ENCODE data around the gene PLVAP. TPM values are rescaled to one million over a fixed set of nuclear protein-coding genes. Genes with fewer than 3 reads are reported as not detected.

The PLVAP gene
- total RNA-seq, 1 experiment from 2014 or later: not detected

GRCh38 chr19:17303167-17303939 lies 73.8 kb downstream of the PLVAP start, which contains the start of gene ABHD8:
ABHD8 (minus strand) TSS chr19:17303425; CDS start chr19:17301616, 1,809 bp downstream.
- DNase-seq (ENCODE audit: low spot score): peak; percentile 70

DNA sequence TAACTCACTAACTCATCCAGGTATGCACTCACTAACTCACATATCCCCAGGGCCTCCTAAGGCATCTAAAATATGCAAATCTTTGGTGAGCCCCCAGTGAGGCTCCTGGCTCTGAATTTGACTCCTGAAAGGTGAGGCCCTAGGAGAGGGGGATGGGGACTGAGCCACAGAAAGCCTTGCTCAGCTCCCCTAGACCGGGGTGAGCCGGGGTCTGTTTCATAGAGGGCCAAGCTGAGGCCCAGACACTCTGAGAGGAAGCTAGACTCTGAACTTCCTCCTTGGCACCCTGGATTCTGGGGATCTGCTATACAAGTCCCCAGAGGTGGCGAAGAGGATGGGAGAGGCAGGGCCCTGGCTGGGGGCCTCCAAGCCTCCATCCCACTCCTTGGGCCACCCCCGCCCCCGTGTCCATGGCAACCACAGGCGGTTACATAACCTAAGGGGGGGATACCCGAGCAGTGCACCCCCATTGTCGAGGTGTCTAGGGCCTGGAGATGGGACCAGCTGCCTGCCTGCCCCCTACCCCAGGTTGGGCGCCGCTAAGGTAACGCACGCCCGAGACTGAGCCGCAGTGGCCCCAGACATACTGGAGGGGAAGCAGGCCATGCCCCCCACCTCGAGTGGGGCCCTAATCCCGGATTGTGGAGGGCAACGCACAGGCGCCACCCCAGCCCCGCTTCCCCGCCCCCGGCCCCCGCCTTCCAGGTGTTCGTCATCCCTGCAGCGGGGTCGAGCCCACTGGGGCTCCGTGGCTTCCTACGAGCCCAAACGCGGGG lies 74.6 kb downstream of the PLVAP start:
- DNase-seq (ENCODE audit: low spot score): no peak

Other genes with a start within 250 kb of the PLVAP start
- 27.6 and 29.1 TPM in 2 replicates for gene USE1, start 162.0 kb downstream of the PLVAP start, total RNA-seq (2014; rRNA removed; shearing (Covaris generic))
- gene OCEL1, start 151.1 kb downstream of the PLVAP start, total RNA-seq (2014; rRNA removed; shearing (Covaris generic)): 2.6 and 8.7 TPM in 2 replicates
- gene NR2F6, start 131.4 kb downstream of the PLVAP start, total RNA-seq (2014; rRNA removed; shearing (Covaris generic)): 265 and 297 TPM in 2 replicates
- gene USHBP1, start 112.6 kb downstream of the PLVAP start, total RNA-seq (2014; rRNA removed; shearing (Covaris generic)): 0.08 TPM in 1 of 2 replicates, not detected in the other
- gene BABAM1, start 109.9 kb downstream of the PLVAP start, total RNA-seq (2014; rRNA removed; shearing (Covaris generic)): 79.8 and 98.6 TPM in 2 replicates
- 0.08 and 1.4 TPM in 2 replicates for gene ANKLE1, start 95.4 kb downstream of the PLVAP start, total RNA-seq (2014; rRNA removed; shearing (Covaris generic))
- gene ABHD8, start 73.9 kb downstream of the PLVAP start, total RNA-seq (2014; rRNA removed; shearing (Covaris generic)): 3.4 and 5.3 TPM in 2 replicates
- 94.6 and 106 TPM in 2 replicates for gene MRPL34, start 71.5 kb downstream of the PLVAP start, total RNA-seq (2014; rRNA removed; shearing (Covaris generic))
- 24.6 and 32.4 TPM in 2 replicates for gene DDA1, start 67.8 kb downstream of the PLVAP start, total RNA-seq (2014; rRNA removed; shearing (Covaris generic))
- gene ANO8, start 42.5 kb downstream of the PLVAP start, total RNA-seq (2014; rRNA removed; shearing (Covaris generic)): 2.2 and 2.4 TPM in 2 replicates
- gene GTPBP3, start 39.8 kb downstream of the PLVAP start, total RNA-seq (2014; rRNA removed; shearing (Covaris generic)): 40.0 and 64.4 TPM in 2 replicates
- gene CCDC194, start 16.9 kb upstream of the PLVAP start, total RNA-seq (2014; rRNA removed; shearing (Covaris generic)): 0.81 and 1.6 TPM in 2 replicates
- gene BST2, start 28.3 kb upstream of the PLVAP start, total RNA-seq (2014; rRNA removed; shearing (Covaris generic)): 134 and 172 TPM in 2 replicates
- gene MVB12A, start 42.7 kb upstream of the PLVAP start, total RNA-seq (2014; rRNA removed; shearing (Covaris generic)): 59.0 and 77.0 TPM in 2 replicates
- not detected in 2 replicates for gene TMEM221, start 71.3 kb upstream of the PLVAP start, total RNA-seq (2014; rRNA removed; shearing (Covaris generic))
- not detected in 2 replicates for gene NXNL1, start 83.6 kb upstream of the PLVAP start, total RNA-seq (2014; rRNA removed; shearing (Covaris generic))
- gene SLC27A1, start 93.2 kb upstream of the PLVAP start, total RNA-seq (2014; rRNA removed; shearing (Covaris generic)): 2.6 and 3.1 TPM in 2 replicates
- 75.7 and 90.9 TPM in 2 replicates for gene PGLS, start 134.3 kb upstream of the PLVAP start, total RNA-seq (2014; rRNA removed; shearing (Covaris generic))
- 76.2 and 88.5 TPM in 2 replicates for gene COLGALT1, start 178.3 kb upstream of the PLVAP start, total RNA-seq (2014; rRNA removed; shearing (Covaris generic))